T-helper 22 cell (primary cell): Measurements from ENCODE around the gene CELSR1.
"Not testable (repeated sequence)": the region's sequence is repeated elsewhere in the genome, so short reads cannot be mapped to it uniquely, and the experiment has no call there.

Source experiments
- DNase-seq: peaks from one replicate; pipeline ENCODE4 v3.0.0-alpha.2; 2020; ENCODE audit warnings: low read depth

CELSR1 gene

DNA sequence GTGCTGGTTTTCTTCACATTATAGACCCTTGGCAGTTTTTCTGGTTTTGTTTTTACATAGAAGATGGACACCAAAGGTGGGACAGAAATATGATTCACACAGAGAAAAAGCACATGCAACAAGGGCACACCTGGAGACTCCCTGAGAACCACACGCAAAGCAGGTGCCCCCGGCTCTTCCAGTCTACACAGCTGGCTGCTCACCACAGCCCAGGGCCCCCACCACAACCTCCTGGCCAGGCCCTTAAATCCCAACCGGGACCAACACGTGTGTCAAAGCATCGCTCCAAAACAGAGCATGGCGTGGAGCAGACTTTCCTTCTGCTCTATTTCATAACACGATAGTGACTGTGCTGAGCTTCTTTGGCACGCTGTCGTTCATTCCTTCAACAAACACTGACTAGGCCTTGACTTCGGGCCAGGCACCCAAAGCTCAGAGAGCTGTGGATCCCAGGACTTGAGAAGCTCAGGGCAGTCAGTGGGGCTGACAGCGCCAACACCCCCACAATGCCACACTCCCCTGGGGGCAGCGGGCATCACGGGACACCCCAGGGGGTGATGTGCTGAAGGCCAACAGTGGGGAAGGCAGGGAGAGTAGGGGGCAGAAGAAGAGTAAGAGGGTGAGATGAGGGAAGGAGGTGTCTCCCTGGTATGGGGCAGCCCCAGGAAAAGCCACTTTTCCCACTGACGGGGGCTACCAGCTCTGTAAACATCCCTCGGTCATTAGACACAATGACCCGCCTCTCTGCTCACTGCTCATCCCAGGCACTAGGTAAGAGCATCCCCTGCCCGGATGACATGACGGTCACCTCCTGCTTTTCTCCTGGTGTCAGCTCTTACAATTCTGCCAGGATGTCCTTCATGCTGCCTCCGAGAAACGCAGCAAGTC, 26.0 kb downstream of the CELSR1 start:
- no peak for DNase-seq

DNA sequence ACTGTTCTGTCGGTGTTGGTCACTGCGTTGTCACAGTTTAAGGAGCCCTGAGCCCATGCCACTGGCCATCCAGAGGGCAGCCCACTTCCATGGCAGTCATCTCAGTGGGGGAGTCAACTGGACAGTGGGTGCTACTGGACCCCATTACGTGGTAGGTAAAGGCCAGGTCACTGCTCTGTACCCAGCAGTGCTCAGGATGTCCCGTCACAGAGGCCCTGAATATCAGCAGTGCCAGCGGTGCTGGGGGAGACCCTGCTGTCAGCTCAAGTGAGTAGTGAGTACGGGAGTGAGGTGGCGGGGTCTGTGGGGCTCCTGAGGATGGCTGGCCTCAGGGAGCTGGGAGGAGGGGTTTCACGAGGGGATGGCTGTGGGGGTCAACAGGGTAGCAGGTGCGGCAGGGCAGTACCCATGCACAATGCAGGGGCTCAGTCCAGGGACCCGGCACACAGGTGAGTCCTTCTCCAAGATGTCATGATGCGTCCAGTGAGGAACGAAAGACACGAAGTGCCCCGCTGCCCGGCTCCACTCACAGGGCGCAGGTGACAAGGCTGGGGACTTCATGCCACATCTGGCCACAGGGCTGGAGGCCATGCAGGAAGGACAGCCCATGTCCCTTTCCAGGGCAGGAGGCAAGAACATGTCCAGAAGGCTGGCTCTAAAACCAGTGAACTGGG, 27.9 kb downstream of the CELSR1 start:
- DNase-seq: no peak

DNA sequence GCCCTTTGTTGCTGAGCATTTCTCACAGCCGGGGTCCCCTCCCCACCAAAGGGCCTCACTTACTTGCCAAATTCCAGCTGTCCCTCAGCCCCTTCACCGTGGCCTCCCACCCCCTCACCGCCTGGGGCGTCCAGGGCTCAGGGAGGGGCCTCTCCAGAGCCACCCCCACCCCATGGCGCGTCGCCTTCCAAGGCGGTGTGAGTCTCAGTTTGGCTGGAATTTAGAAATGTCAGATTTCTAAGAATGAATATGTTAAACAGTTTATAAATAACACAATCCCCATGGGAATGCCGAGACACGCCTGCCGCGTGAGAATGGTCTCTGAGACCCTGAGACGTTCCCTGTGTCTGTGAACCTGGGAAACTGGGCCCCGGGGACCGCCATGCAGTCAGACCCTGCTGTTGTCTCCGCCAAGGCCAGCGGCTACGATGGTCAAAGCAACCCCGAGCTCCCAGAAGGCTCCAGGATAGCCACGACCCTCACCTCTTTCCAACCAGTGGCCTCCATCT, 28.9 kb downstream of the CELSR1 start:
- DNase-seq: no peak

DNA sequence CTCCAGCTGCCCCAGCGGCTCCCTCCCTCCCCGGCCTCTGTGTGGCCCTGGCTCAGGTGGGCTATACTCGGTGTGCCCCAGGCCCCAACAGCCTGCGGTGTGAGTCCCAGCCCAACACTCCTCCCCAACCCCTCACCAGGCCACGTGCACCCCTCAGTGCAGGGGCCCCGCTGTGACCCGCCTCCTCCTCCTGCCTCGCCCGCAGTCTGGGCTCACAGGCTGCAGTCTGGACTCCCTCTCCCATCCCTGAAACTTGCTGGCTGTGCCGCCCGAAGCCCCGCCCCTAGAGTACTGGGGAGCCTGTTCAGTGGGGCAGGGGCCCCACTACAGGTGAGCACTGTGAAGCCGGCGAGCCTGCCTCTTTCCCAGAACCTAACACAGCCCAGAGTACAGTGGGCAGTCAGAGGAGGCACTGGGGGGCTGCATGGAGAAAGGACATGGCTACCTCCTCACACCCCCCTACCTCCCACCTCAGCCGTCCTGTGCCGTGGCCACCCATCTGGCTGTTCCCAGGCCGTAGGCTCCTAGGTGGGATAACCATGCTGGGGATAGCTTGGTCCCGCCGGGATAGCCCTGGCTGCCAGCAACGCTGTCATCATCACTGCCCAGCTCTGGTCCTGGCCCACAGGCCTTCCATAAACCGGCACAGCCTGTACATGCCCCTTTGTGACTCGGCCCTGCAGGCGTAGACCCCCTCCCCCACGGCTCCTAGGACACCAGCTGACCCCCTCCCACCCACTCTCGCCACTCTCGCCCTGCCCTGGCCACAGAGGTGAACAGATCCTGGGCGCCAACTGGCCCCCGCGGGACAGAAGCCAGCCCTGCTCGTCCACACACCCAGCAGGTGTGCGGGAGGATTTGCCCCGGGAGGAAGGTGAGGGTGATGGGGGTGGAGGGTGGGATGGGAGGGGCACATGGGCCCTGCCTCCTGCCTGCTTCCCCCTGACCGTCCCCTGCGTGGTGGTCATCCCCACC, 29.7 kb downstream of the CELSR1 start:
- no peak for DNase-seq

DNA sequence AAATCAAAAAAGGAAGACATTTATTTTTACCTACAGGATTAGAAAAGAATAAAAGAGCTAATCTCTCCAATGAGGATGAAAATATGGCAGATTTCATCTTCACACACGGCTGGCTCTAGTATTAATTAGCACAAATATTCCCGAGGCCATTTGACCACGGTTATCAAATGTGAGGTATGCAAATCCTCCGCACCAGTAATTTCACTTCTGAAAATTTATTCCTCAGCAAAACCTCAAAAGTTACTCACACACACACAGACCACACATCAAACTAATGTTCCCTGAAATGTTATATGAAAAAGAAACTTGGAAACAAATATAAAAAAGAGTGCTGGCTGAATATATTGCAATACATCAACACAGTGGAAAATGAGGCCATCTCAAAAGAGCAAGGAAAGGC, 32.8 kb downstream of the CELSR1 start:
- DNase-seq: no peak

DNA sequence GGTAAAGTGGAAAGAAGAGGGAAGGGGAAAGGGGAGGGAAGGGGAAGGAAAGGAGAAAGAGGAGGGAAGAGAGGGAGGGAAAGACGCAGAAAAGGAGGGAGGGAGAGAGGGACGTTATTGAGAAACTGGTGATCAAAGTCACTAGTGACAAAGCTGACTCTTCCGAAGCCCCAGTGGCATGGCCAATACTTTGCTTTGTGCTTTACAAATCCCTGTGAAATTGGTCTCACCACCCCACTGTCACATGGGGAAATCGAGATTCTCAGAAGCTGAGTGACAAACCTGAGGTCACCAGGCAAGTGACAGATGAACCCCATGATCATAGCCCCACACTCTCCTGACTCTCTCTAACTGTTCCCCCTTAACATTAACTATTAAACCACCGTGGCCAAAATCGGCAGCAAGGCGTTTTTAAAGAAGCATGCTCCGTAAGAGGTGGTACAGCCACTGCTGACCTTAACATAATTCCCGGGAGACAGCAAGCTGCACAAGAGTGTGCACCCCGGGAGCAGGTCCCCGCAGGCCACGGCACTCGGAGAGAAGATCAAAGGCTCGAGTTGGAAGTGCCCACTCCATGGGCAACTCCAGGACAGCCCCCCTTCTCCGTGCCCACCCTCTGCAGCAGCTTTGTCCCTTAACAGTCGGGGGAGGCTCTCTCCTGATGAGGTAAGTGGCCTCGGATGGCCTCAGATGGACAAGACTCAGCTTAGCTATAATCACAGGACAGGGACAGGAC, 34.8 kb downstream of the CELSR1 start:
- no peak for DNase-seq

DNA sequence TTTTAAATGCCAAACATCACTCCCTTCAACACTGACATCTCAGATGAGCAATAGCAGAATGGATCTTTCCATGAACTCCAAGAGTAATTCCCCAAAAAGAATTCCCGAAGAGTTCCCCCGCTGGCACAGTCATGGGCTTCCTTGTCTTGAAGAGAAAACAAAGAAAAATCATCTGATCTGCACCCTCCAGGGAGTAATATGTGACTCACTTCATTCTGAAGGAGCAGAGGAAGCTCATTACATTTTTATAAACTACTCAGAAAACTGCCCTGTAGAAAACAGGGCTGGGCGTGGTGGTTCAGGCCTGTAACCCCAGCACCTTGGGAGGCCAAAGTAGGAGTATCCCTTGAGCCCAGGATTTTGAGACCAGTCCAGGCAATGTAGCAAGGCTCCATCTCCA, 35.7 kb downstream of the CELSR1 start:
- DNase-seq: no peak

DNA sequence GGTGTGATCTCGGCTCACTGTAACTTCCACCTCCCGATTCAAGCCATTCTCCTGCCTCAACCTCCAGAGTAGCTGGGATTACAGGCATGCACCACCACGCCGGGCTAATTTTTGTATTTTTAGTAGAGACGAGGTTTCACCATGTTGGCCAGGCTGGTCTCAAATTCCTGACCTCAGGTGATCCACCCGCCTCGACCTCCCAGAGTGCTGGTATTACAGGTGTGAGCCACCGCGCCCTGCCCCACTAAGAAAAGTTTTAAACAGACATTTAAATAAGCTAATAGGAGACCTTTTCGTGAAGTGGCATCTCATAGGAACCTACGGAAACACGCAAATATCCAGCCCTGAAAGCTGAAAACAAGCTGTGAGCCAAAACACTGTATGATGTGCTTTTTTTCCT, 36.2 kb downstream of the CELSR1 start:
- not testable (repeated sequence) for DNase-seq

DNA sequence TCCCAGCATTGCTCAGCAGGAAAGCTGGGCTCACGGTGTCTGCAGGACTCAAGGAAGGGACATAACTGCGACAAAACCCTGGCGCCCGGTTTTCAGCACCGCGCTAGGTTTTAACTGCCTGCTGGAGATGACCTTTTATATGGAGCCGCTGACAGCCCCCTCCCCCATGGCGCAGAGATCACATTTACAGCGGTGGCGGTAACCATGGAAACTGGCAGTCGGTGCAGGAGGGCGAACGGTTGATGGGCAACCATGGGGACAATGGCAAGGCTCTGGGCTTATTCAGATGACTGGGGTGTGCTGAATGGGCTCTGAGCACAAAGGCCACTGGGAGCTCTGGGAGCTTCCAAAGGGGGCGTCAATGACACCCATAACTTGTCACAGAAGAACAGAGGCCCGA, 37.2 kb downstream of the CELSR1 start:
- no peak for DNase-seq

DNA sequence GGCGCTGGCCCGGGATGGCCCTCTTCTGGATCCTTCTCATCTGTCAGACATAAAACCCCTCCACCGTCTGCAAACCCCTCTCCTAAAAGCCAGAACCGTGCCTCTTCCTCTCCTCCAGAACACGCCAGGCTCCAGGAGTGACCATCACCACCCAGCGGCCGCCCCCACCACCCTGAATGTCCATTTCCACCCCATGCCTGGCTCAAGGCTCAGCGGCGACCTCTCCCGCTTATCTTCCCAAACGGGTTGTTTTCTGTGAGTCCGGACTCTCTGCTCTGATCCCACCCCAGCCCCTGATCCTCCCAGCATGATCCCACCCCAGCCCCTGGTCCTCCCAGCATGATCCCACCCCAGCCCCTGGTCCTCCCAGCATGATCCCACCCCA, 37.6 kb downstream of the CELSR1 start:
- no peak for DNase-seq

DNA sequence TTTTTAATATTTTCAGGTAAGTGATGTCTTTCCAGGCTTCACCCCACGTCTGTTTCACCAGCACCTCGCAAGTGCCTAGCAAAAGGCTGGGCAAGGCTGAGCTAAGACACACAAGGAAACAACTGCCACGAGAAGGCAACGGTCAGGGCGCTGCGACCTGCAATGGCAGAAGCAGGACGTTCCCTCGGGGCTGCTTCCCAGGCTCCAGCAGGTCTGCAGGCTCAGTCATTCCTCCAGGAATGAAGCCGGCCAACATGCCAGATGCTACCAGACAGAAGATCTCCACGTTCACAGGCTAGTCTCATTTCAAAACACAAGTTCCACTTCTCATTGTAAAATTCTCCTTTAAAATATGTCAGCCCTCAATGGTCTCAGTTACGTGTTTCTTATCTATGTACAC, 45.5 kb downstream of the CELSR1 start:
- no peak for DNase-seq

DNA sequence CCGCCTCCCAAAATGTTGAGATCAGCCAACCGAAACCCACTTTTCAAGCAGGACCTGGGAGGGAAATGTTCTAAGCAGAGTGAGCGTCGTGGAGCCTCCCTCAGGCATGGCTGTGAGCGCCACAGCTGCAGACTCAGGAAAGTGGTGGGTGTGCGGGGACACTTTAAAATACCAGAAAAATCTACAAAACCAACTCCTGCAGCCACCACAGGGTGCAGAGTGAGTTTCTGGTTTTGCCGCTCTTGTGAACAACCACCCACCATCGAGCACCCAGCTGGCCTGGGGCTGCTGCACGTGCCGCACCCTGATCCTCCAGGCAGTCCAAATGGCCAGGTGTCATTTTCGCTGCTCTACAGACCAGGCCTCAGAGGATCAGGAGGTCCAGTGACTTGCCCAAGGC, 46.9 kb downstream of the CELSR1 start:
- DNase-seq: no peak

DNA sequence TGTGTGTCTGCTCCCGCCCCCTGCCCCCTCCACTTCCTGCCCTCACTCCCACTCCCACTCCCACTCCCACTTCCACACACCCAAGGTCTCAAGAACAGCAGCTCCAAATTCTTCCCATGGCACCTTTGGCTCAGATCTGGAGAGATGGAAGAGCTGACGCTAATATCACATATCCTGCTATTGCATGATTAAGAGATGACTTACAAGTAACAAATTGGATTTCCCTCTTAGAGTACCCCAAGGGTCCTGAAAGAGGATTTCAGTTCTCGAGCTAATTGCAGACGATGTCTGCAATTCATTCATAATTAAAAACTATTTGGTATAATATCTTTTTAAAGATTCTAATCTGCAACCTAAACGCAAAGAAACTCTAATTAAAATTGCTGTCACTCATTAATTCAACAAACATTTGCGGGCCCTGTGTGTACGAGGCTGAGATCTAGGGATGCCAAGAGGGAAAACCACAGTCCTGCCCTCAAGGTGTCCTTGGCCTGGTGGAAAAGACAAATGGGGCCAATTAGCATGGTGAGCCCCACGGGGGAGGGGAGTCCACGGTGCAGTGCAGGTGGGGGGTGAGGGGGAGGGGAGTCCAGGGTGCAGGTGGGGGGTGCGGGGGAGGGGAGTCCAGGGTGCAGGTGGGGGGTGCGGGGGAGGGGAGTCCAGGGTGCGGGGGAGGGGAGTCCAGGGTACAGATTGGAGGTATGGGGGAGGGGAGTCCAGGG, 50.3 kb downstream of the CELSR1 start:
- no peak for DNase-seq

DNA sequence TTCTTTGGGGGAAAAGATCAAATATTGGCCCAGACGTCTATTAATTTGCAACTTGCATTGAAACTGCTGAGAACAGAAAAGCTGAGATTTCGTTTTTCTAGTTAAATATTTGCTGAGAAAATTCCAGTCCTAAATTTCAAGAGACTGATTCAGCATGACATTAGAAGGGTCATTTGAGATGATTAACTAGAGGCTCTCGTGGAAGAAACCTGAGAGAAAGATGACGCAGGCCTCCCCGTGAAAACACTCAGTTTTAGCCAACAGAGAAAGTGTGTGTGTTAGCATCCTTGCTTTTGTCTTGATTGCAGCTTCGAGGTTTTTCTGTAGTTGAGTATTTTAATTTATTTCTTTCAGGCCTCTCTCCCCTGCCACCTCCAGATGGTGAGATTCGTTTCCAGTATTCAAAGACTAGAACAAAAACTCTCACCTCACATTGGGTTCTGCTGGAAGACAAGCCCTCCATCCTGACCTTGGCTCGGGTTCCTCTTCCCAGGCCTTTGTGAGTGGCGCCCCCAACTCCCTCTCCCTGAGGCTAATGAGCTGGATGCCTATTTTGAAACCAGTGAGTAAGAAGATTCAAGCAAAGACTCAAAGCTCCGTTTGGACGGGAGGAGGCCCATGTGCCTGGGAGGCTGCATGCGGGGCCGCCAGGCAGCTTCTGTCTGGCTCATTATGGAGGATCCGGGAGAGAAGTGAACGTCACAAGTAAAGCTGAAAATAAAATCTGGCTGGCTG, 52.4 kb downstream of the CELSR1 start:
- DNase-seq: no peak

DNA sequence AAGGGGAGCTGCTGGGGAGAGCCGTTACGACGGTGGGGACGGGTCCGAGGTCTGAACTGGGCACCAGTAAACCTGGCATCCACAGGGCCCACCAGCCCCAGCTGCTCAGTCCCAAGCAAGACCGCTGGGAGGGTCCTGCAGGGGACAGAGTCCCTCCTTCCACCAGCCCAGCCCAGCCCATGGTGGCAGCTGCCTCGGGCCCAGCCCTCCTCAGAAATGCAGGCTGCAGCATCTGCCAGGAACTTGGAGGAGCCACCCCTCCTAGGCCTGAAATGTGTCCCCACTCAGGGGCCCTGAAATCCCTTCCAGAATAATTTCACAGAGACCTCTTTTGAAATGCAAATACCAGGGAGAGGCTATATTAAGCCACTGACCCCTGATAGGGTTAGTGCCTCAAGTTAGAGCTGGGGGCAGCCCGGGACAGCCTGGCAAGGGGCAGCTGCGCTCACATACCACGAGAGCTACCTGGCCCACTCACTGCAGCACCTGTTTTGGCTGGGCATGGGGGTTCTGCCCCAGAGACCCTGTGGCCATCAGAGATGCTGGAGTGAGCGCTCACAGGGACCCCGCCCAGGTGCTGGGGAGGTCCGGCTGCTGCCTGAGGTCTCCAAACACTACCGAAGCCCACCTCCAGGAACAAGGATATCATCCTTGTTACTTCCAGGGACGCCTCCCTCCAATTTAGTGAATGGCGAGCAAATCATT, 53.1 kb downstream of the CELSR1 start:
- no peak for DNase-seq

DNA sequence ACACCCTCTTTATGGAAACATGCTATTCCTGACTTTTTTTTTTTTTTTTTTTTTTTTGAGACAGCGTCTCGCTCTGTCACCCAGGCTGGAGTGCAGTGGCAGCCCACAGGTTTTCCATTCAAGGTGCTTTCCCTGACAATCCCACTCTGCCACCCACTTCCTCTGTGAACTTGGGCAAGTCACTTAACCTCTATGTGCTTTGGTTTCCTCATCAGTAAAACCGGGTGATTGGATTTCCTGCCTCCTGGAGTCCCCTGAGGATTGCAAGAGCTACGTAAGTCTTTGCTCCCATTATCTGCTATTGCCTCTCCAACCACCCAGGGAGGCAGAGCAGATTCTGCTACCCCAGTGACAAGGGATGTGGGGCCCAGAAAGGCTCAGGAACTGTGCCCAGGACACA, 54.1 kb downstream of the CELSR1 start:
- DNase-seq: no peak

DNA sequence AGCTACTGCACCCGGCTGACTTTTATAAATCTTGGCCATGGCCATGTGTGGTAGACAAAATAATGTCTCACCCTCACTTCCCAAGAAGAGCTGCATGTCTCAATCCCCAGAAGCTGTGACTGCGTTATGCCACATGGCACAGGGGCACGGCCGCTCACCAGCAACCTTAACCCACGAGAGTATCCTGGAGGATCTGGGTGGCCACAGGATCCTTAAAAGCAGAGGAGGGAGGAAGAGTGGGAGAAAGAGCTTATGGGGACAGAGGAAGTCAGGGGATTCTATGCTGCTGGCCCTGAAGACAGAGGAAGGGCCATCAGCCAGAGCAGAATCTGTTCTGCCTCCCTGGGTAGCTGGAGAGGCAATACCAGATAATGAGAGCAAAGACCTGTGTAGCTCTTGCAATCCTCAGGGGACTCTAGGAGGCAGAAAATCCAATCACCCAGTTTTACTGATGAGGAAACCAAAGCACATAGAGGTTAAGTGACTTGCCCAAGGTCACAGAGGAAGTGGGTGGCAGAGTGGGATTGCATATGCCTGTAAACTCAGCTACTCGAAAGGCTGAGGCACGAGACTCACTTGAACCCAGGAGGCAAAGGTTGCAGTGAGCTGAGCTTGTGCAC, 55.3 kb downstream of the CELSR1 start:
- DNase-seq: no peak

DNA sequence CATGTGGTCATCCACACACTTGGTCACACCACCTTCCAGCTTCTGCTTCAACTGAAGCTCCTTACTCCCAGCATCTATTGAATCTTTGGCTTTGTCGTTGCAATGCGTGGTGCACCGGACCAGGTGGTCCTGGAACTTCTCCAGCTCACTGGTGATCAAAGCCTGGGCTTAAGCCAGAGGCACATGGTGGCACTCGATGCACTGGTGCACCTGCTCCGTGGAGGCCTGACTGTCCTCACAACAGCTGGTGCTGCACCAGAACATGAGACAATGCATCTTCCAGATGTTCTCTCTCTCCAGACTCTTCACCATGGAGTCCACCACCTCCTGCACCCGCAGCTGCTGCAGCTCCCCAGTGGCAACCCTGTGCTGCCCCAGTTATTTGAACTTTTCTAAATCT, 56.0 kb downstream of the CELSR1 start:
- DNase-seq: no peak

DNA sequence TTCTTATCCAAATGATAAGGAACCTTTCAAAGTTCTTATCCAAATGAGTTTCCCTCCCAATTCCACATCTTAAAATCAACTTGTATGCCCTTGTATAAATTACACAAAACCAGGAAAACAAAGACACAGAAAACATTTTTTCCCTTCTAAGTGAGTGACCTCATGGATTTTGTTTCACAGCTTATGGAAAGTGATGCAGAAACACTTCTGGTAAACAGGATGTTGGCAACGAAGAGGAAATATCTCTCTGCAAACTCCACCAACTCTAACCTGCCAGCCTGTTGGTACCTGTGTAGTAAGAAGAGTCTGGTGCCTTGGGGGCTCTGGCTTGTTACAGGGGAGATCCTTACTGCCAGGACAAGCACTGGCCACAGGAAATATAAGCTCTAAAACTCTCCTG, 57.0 kb downstream of the CELSR1 start:
- DNase-seq: no peak
